PC-9 (cell line): ENCODE data around the gene INPP4A. TPM values are rescaled to one million over a fixed set of nuclear protein-coding genes. Genes with fewer than 3 reads are reported as not detected.

ENCODE experiments used
- BruUV-seq: library from RNA; stranded (reverse); fragments of 400-500 nt; replicated peaks from 2 replicates; lab custom pipeline; 2021; lab: Mats Ljungman, UMichigan
- CTCF ChIA-PET: fragments of 300-600 bp; sonication (Branson Sonifier 250); formaldehyde crosslinking; loops from one replicate; lab custom pipeline; 2022; ENCODE audit warnings: antibody characterized with exemption; lab: Charles Lee
- POLR2A ChIA-PET: fragments of 300-600 bp; sonication (Branson Sonifier 250); formaldehyde crosslinking; loops from one replicate; lab custom pipeline; 2022; ENCODE audit warnings: antibody characterized with exemption; ENCODE audit not compliant: unreplicated experiment; lab: Charles Lee
- DNase-seq, 2 experiments: peaks; one replicate each; pipeline versions ENCODE4 v3.0.0 to v3.0.0-alpha.2; 2015 to 2022; ENCODE audit warnings: mixed read lengths in 1 of 2
- H2AFZ ChIP-seq: fragments of 200-600 bp; sonication (generic); 2 replicates; pipeline ENCODE4 v1.8.1; 2017; ENCODE audit warnings: antibody characterized with exemption
- H3F3A ChIP-seq: fragments of 200-600 bp; sonication (generic); 2 replicates; pipeline ENCODE4 v1.8.1; 2017; ENCODE audit warnings: antibody characterized with exemption, mild to moderate bottlenecking, low read depth; ENCODE audit not compliant: insufficient read depth
- H3K27ac ChIP-seq: fragments of 200-600 bp; sonication (generic); 2 replicates; pipeline ENCODE4 v1.6.1; 2016; ENCODE audit warnings: mixed run types
- H3K27me3 ChIP-seq: fragments of 200-600 bp; sonication (generic); 2 replicates; pipeline ENCODE4 v1.6.1; 2016; ENCODE audit warnings: low read depth, mixed run types; ENCODE audit not compliant: insufficient read depth
- H3K36me3 ChIP-seq: fragments of 200-600 bp; sonication (generic); 2 replicates; pipeline ENCODE4 v1.6.1; 2016; ENCODE audit warnings: low read depth, mixed run types
- H3K4me1 ChIP-seq: fragments of 200-600 bp; sonication (generic); replicated peaks from 2 replicates; pipeline ENCODE4 v1.6.1; 2016; ENCODE audit warnings: mixed run types; ENCODE audit not compliant: insufficient read depth
- H3K4me2 ChIP-seq: fragments of 200-600 bp; sonication (generic); 2 replicates; pipeline ENCODE4 v1.6.1; 2017; ENCODE audit warnings: mixed run types
- H3K4me3 ChIP-seq: fragments of 200-600 bp; sonication (generic); 2 replicates; pipeline ENCODE4 v1.6.1; 2016; ENCODE audit warnings: mixed run types
- H3K79me2 ChIP-seq: fragments of 200-600 bp; sonication (generic); 2 replicates; pipeline ENCODE4 v1.6.1; 2017; ENCODE audit warnings: low read depth, mixed run types
- H3K9me2 ChIP-seq: fragments of 200-600 bp; sonication (generic); 2 replicates; pipeline ENCODE4 v1.8.1; 2017; ENCODE audit warnings: mild to moderate bottlenecking; ENCODE audit not compliant: insufficient read depth
- H3K9me3 ChIP-seq: fragments of 200-600 bp; sonication (generic); 2 replicates; pipeline ENCODE4 v1.8.1; 2016; ENCODE audit warnings: low read depth; ENCODE audit not compliant: insufficient read depth
- H4K20me1 ChIP-seq: fragments of 200-600 bp; sonication (generic); 2 replicates; pipeline ENCODE4 v1.8.1; 2017; ENCODE audit not compliant: insufficient read depth
- CTCF ChIP-seq: fragments of 200-600 bp; sonication (generic); conservative IDR thresholded peaks from 2 replicates; pipeline ENCODE4 v1.6.1; 2017; ENCODE audit warnings: mixed run types, antibody characterized with exemption, mild to moderate bottlenecking, moderate library complexity
- EZH2 ChIP-seq: fragments of 200-600 bp; sonication (generic); IDR thresholded peaks from 2 replicates; pipeline ENCODE4 v1.8.0; 2017; ENCODE audit warnings: antibody characterized with exemption, low read depth
- intact Hi-C: fragments of 100-400 bp; cut with micrococcal nuclease; formaldehyde crosslinking; loops from one replicate; pipeline ENCODE4 v1.10.0; 2022; ENCODE audit not compliant: unreplicated experiment
- total RNA-seq: library from RNA; stranded (reverse); gene quantifications from 2 replicates; pipeline ENCODE4 v1.2.3, GENCODE V29; 2021

Gene INPP4A
- total RNA-seq, 1 experiment from 2014 or later, result 52.9 TPM

GRCh38 chr2:98601532-98602132 lies 157.0 kb downstream of the INPP4A start:
- ChIA-PET POLR2A (no interaction called here), CTCF (interaction anchor here (0.5 kb wide), 1 partner anchor 185 kb away, joined by 4 read pairs; no protein-coding TSS in a partner anchor)
- no TSS peak for BruUV-seq
- TF ChIP-seq EZH2, result no peak
- TF ChIP-seq CTCF, result peak; percentile 89
- H3K4me2 ChIP-seq, result no peak overlapping the region
- H3K79me2 ChIP-seq, result peaks cover 19% of the 10 kb centered on the region
- H3K9me3 ChIP-seq, result no peaks in the 10 kb centered on the region
- no peaks in the 10 kb centered on the region for H3K9me2 ChIP-seq
- H3F3A ChIP-seq, result peaks cover 35% of the 10 kb centered on the region
- H3K4me3 ChIP-seq, result no peak overlapping the region
- H3K4me1 ChIP-seq, result peaks cover 19% of the 10 kb centered on the region
- no peaks in the 10 kb centered on the region for H3K27me3 ChIP-seq
- intact Hi-C loops, result loop anchor here (10.0 kb wide), 1 partner anchor 887 kb away; the partner anchor contains the start of gene ZAP70
- peaks cover 12% of the 10 kb centered on the region; the same call in 1 of the 2 replicates for H4K20me1 ChIP-seq
- DNase-seq, result peak in 1 of 2 experiments; percentile 41
- H3K36me3 ChIP-seq, result peaks cover 28% of the 10 kb centered on the region
- no peak overlapping the region for H2AFZ ChIP-seq
- no peak overlapping the region for H3K27ac ChIP-seq

- no peak overlapping the region for H2AFZ ChIP-seq
- TF ChIP-seq CTCF (no peak), EZH2 (no peak)
- no peaks in the 10 kb centered on the region for H3K27me3 ChIP-seq
- ChIA-PET POLR2A (interaction anchor here (0.7 kb wide), 1 partner anchor 1373 kb away, joined by 4 read pairs; no protein-coding TSS in a partner anchor), CTCF (no interaction called here)
- peaks cover 20% of the 10 kb centered on the region for H3K36me3 ChIP-seq
- H3K4me1 ChIP-seq, result peaks cover 16% of the 10 kb centered on the region
- H4K20me1 ChIP-seq, result peaks cover 12% of the 10 kb centered on the region; the same call in 1 of the 2 replicates
- peak in 1 of 2 experiments; percentile 14 for DNase-seq
- H3K79me2 ChIP-seq, result peaks cover 45% of the 10 kb centered on the region
- H3F3A ChIP-seq, result peaks cover 17% of the 10 kb centered on the region
- no peak overlapping the region for H3K27ac ChIP-seq
- no peaks in the 10 kb centered on the region for H3K9me2 ChIP-seq
- BruUV-seq, result no TSS peak
- no peak overlapping the region for H3K4me2 ChIP-seq
- no peaks in the 10 kb centered on the region for H3K9me3 ChIP-seq
- intact Hi-C loops, result loop anchor here (10.0 kb wide), 1 partner anchor 890 kb away; the partner anchor contains the start of gene ZAP70
- H3K4me3 ChIP-seq, result no peak overlapping the region
These were observed 159.9 kb downstream of the INPP4A start for GRCh38 chr2:98604547-98604946.

- peaks cover 17% of the 10 kb centered on the region for H3K36me3 ChIP-seq
- H3K79me2 ChIP-seq, result peaks cover 50% of the 10 kb centered on the region
- intact Hi-C loops, result loop anchor here (5.0 to 10.0 kb wide), 2 partner anchors 462 to 890 kb away; partner anchors contain the start of gene ZAP70
- H3K9me2 ChIP-seq, result no peaks in the 10 kb centered on the region
- H3K27ac ChIP-seq, result no peak overlapping the region
- peaks cover 13% of the 10 kb centered on the region for H3F3A ChIP-seq
- H3K4me2 ChIP-seq, result no peak overlapping the region
- DNase-seq, result no peak
- CTCF ChIA-PET, result no interaction called here
- H3K4me1 ChIP-seq, result peaks cover 18% of the 10 kb centered on the region
- peaks cover 12% of the 10 kb centered on the region; the same call in 1 of the 2 replicates for H4K20me1 ChIP-seq
- no peaks in the 10 kb centered on the region for H3K27me3 ChIP-seq
- H2AFZ ChIP-seq, result no peak overlapping the region
- no peak overlapping the region for H3K4me3 ChIP-seq
- POLR2A ChIA-PET, result no interaction called here
- no peaks in the 10 kb centered on the region for H3K9me3 ChIP-seq
- TF ChIP-seq EZH2 (no peak), CTCF (no peak)
- BruUV-seq, result no TSS peak
These were observed 160.4 kb downstream of the INPP4A start for GRCh38 chr2:98605076-98605475.
